ENCODE results near the gene JUP. TPM values are rescaled to one million over a fixed set of nuclear protein-coding genes. Genes with fewer than 3 reads are reported as not detected.

The JUP gene
- total RNA-seq, 2 donors from 2014 or later, result 0.63 to 1.4 TPM

DNA sequence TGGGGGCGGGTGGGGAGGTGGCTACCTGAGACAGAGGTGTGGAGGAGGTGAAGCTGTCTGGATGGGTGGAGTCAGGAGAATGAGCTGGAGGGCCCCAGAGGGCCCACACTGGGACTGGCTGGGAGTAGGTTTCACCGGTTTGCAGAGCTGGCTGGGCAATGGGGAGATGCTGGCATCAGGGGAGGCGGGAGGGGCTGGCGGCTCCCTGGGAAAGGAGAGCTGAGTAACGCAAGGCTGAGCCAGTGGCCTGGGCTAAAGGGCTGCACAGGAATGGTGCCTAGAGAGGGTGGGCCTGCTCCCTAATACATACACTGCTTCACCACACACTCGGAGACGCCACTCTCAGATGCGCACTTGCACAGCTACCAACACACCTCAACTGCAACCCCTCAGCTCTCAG is 12.9 kb upstream of the JUP start:
- H3K36me3 Mint-ChIP-seq (ENCODE audit: low read depth), result peaks cover 2% of the 10 kb centered on the region
- H3K27ac Mint-ChIP-seq, result no peak overlapping the region
- H3K4me1 Mint-ChIP-seq, result peaks cover 4% of the 10 kb centered on the region
- H3K4me3 Mint-ChIP-seq, result no peak overlapping the region
- no peaks in the 10 kb centered on the region for H3K9me3 ChIP-seq (ENCODE audit: control insufficient read depth, low read length, poor library complexity, severe bottlenecking)
- no peak for ATAC-seq
- H3K27me3 Mint-ChIP-seq, result no peaks in the 10 kb centered on the region
- no peak for DNase-seq

DNA sequence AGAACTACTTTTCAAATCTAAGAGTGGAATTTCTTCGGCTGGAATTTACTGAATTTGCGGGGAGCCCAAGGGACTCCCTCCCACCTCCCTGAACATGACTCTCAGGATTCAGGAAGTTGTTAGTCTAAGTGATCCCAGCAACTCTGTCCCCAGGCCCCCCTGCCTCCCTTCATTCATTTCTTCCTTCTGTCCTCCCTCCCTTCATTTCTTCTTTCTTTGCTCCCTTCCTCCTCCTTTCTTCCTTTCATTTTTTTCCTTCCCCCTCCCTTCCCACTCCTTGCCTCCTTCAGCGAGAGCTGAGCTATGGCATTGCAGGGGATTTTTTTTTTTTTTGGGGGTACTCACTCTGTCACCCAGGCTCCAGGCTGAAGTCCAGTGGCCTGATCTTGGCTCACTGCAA is 10.9 kb upstream of the JUP start:
- ATAC-seq (no peak), DNase-seq (no peak)
- H3K9me3 ChIP-seq (ENCODE audit: control insufficient read depth, low read length, poor library complexity, severe bottlenecking), result no peaks in the 10 kb centered on the region
- Mint-ChIP-seq H3K27ac (no peak overlapping the region), H3K27me3 (no peaks in the 10 kb centered on the region), H3K36me3 (ENCODE audit: low read depth) (peaks cover 2% of the 10 kb centered on the region), H3K4me3 (no peak overlapping the region), H3K4me1 (peaks cover 4% of the 10 kb centered on the region)

DNA sequence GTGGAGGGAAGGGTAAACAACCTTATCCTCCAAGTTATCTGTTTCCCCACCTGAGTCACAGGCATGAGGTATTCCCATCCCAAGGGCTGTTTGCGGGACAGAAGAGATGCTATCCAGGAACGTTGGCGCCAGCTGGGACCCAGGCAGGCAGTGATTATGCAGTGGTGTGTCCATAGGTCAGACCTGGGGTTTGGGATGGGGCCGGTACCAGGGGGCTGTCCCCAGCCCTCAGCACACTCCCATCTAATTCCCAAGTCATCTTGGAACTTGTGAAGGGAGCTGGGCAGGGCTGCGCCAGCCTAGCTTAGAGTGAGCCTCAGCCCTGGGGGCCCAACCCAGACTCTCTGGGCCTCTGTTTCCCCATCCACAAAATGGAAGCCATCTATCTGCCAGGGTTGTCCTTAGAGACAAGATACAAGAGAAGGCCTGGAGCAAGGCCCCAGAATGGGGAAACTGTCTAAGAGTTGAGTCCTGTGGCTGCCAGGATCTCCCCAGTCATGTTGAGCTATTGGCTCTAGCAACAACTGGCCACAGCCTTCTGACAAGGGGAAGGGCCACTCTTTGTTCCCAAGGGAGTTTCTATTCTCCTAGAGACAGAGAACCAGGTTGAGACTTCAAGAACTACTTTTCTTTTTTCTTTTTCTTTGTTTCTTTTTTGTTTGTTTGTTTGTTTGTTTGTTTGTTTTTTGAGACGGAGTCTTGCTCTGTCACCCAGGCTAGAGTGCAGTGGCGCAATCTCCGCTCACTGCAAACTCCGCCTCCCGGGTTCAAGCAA is 9.8 kb upstream of the JUP start:
- DNase-seq (no peak), ATAC-seq (no peak)
- Mint-ChIP-seq H3K27me3 (no peaks in the 10 kb centered on the region), H3K4me3 (no peak overlapping the region), H3K4me1 (no peaks in the 10 kb centered on the region), H3K36me3 (ENCODE audit: low read depth) (no peaks in the 10 kb centered on the region), H3K27ac (no peak overlapping the region)
- no peaks in the 10 kb centered on the region for H3K9me3 ChIP-seq (ENCODE audit: control insufficient read depth, low read length, poor library complexity, severe bottlenecking)

DNA sequence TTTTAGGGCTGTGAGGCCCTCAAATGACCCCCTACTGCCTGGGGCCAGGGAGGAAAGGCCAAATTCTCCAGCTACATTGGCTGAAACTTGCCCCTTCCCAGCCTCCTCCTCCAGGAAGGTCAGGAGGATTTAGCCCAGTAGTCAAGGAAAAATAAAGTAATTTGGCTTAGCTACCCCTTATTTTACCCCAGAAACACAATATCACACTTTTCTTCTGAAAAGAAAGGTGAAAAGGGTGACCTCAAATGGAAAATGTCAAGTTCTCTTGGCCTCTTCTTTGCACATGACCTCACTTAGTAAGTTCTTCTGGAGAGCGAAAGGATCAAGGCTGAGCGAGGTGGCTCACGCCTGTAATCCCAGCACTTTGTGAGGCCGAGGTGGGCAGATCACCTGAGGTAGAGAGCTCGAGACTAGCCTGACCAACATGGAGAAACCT is 8.0 kb upstream of the JUP start:
- no peaks in the 10 kb centered on the region for H3K36me3 Mint-ChIP-seq (ENCODE audit: low read depth)
- no peaks in the 10 kb centered on the region for H3K27me3 Mint-ChIP-seq
- ATAC-seq (no peak), DNase-seq (no peak)
- H3K9me3 ChIP-seq (ENCODE audit: control insufficient read depth, low read length, poor library complexity, severe bottlenecking), result no peaks in the 10 kb centered on the region
- H3K4me1 Mint-ChIP-seq, result peaks cover 5% of the 10 kb centered on the region
- H3K27ac Mint-ChIP-seq, result no peak overlapping the region
- no peak overlapping the region for H3K4me3 Mint-ChIP-seq

DNA sequence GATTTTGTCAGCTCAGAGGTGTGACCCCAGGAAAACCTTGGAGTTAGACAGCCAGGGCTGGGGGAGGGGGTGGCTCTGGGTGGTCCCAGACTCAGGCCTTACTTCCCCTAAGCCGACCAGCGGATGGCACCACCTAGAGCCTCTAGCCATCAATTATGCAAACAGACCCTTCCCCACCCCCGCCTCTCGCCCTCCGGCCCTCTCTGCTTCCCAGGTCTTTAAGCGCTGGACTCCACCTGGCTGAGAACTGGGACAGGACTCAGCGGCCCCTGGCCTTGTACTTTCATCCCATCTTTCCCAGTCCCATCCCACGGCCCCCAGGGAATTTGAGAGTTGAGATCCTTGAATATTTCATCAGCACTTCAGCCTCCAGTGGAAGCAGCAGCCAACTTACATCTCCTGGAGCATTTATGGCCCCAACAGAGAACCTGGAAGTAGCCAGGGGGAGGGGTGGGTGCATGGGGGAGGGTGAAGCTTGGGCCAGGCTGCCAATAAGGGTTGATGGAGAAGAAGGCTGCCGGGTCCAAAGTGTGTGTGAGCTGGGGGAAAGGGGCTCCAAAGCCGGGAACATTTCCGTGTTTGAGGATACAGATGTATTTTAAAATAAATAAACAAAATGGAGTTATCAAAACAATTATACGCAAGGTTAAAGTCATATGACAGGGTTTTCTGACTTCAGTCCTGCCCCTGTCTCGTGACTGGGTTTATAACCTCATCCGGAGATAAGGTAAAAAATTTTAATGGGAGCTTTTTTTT is 7.5 kb upstream of the JUP start:
- Mint-ChIP-seq H3K4me1 (peaks cover 5% of the 10 kb centered on the region), H3K36me3 (ENCODE audit: low read depth) (no peaks in the 10 kb centered on the region), H3K4me3 (no peak overlapping the region)

DNA sequence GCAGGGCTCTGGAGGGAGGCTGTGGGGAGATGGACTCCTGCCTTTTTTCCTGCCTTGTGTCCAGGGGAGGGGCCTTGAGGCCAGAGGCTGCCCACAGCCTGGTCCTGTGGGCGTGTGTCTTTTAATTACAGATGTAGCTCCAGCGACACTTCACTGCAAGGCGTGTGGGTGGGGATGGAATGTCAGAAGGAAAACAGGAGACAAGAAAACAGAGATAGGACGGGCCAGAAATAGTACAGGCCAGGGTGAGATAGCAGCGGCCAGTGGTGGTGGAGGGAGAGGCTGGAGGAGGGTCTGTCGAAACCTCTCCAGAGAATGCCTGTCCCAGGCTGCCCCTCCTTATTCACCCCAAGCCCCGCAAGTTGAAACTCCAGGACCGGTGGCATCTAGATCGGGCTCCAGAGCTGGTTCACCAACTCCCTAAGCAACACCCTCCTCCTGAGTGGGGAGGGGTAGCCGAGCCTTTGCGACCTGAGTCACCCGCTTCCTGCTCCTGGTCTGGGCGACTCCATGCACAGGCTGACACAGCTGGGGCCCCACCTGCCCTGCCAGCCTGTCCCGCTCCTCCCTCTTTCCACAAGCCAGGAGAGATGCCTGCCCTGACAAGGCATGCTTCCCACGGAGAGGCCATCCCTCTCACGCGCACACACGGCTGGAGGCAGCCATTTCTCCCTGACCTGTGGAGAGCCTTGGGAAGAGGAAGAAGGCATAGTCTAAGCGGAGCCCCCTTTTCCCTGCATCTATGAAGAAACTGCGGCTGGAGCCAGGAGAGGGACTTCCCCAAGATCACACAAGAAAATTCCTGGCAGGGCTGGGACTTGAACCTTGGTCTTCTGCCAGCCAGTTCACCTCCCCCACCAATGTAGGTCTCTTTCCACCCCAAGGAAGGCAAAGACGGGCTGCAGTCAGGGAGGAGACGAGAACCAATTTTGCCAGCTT is 6.6 kb upstream of the JUP start:
- no peak overlapping the region for H3K27ac Mint-ChIP-seq
- H3K4me3 Mint-ChIP-seq, result no peak overlapping the region
- no peaks in the 10 kb centered on the region for H3K27me3 Mint-ChIP-seq
- ATAC-seq (no peak), DNase-seq (no peak)
- H3K9me3 ChIP-seq (ENCODE audit: control insufficient read depth, low read length, poor library complexity, severe bottlenecking), result no peaks in the 10 kb centered on the region
- H3K4me1 Mint-ChIP-seq, result peaks cover 7% of the 10 kb centered on the region
- no peaks in the 10 kb centered on the region for H3K36me3 Mint-ChIP-seq (ENCODE audit: low read depth)

More for the DNA sequence above, 7.5 kb upstream of the JUP start:
- ATAC-seq, result no peak
- H3K9me3 ChIP-seq (ENCODE audit: control insufficient read depth, low read length, poor library complexity, severe bottlenecking), result no peaks in the 10 kb centered on the region
- Mint-ChIP-seq H3K27ac (no peak overlapping the region), H3K27me3 (no peaks in the 10 kb centered on the region)
- DNase-seq, result no peak

DNA sequence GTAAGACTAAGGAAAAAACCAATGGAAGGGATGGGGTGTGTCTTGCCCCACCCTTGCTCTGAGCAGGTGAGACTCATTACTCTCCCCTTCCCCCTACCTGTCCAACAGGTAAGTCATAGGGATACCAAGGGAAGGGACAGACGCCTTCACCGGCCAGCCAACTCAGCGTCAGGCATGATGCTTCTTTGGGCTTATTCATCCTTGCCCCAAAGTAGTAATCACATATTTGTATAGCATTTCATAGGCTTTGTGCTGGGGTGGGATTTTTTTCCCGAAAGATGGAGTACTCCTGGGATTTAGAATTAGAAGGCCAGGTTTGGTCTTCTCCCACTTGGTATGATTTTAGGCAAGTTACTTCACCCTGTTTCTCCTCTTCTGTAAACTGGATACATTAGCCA is 509 bp upstream of the JUP start:
- Mint-ChIP-seq H3K27ac (peak overlapping the region; percentile 16), H3K27me3 (peaks cover 19% of the 10 kb centered on the region)

DNA sequence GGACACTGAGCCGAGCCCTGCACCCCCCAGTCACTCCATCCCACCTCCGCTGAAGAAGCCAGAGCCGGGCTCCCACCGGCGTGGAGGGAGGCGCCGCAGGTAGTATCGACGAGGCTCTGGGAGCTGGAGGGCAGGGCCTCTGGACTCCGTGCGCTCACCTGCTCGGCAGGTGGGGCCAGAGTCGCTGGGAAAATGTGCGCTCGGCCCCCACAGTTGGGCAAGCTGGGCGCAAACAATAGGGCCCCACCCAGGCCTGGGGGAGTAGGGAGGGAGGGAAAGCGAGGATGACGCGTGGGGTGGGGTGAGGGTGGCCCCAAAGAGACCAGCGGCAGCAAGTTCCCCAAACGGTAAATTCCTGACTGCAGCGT is 668 bp downstream of the JUP start:
- Mint-ChIP-seq H3K4me1 (peaks cover 16% of the 10 kb centered on the region), H3K27me3 (peaks cover 25% of the 10 kb centered on the region)

More for the DNA sequence above, 509 bp upstream of the JUP start:
- Mint-ChIP-seq H3K4me3 (peak overlapping the region; percentile 71), H3K4me1 (peaks cover 16% of the 10 kb centered on the region), H3K36me3 (ENCODE audit: low read depth) (no peaks in the 10 kb centered on the region)
- DNase-seq (no peak), ATAC-seq (no peak)
- H3K9me3 ChIP-seq (ENCODE audit: control insufficient read depth, low read length, poor library complexity, severe bottlenecking), result no peaks in the 10 kb centered on the region

DNA sequence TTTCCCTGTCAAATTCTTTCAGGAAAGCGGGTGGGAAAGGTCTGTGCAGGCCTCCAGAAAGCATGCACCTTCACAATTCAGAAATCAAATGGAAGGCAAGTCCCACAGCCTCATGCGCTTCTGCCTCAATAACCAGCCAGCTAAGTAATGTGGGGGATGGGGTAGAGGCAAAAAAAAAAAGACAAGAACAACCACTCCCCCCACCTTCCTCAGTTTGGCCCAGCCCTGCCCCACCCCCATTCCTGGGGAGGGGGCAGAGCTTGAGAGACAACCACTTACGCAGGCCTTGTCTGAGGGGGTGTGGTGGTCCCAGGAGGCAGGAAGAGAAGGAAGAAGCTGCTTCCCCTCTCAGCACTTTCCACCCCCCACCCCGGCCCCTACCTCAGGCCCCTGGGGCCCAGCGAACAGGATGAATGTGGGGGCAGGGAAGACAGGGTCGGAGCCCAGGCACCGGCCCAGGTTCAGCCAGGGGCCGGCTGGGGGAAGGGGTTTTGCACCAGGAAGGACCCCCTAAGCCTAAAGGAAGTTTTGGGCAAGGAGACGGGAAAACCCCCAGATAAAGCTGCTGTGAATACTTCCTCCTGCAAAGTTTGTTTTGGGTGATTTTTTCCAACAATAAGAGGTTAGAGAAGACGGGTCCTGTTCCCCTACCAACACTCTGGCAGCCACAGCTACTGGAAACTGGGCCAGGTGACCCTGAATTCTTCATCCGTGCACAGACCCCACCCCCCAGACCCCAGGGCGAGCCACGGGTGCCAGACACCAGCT is 1.2 kb downstream of the JUP start:
- Mint-ChIP-seq H3K27ac (no peak overlapping the region), H3K4me3 (peak overlapping the region; percentile 71), H3K36me3 (ENCODE audit: low read depth) (peaks cover 2% of the 10 kb centered on the region), H3K27me3 (peaks cover 31% of the 10 kb centered on the region), H3K4me1 (peaks cover 13% of the 10 kb centered on the region)
- no peak for DNase-seq
- no peak for ATAC-seq
- no peaks in the 10 kb centered on the region for H3K9me3 ChIP-seq (ENCODE audit: control insufficient read depth, low read length, poor library complexity, severe bottlenecking)

More for the DNA sequence above, 668 bp downstream of the JUP start:
- H3K27ac Mint-ChIP-seq, result no peak overlapping the region
- no peaks in the 10 kb centered on the region for H3K36me3 Mint-ChIP-seq (ENCODE audit: low read depth)
- no peaks in the 10 kb centered on the region for H3K9me3 ChIP-seq (ENCODE audit: control insufficient read depth, low read length, poor library complexity, severe bottlenecking)
- ATAC-seq, result no peak
- H3K4me3 Mint-ChIP-seq, result peak overlapping the region; percentile 71
- DNase-seq, result no peak

DNA sequence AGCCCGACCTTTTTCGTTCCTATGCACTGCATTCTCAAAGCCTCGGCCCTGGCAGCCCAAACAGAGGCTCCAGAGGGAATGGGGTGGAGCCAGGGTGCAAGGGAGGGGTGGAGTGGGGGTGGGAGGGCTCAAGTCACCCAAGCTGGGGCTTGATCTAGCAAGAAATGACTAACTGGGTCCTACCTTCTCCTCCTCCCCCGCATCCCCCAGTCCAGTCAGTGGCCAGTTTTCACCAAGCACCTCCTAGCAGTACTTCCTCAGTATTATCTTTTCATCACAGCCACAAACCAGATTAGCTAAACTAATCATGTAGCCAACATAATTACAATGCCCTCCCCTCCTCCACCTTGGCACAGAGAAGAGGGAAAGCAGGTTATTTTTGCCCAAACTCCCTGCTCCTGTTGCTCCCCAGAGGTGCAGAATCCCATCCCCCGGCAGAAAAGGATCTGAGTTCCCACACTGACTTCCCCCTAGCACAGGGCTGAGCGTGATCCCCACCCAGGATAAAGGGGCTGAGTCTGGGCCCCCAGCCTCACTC is 2.2 kb downstream of the JUP start:
- DNase-seq (no peak), ATAC-seq (no peak)
- peak overlapping the region; percentile 41 for H3K4me3 Mint-ChIP-seq

DNA sequence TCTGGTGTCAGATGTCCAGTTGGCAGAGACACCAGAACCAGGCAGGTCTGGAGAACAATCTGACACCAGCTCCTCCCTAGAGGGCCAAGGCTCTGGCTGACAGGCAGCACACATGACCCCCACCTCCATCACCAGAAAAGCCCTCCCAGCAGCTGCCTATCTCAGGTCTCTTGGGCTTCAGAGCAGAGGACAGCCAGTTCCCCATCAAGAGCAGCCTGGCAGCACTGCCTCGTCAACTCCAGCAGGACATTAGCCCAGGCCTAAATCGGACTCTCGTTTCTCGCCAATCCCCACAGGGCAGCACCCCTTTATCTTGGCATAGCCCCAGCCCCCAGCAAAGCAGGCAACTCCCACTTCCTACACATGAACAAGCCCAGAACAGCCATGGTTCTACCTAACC is 4.4 kb downstream of the JUP start:
- no peaks in the 10 kb centered on the region for H3K9me3 ChIP-seq (ENCODE audit: control insufficient read depth, low read length, poor library complexity, severe bottlenecking)
- H3K27me3 Mint-ChIP-seq, result peaks cover 32% of the 10 kb centered on the region
- peaks cover 6% of the 10 kb centered on the region for H3K4me1 Mint-ChIP-seq
- H3K4me3 Mint-ChIP-seq, result no peak overlapping the region
- DNase-seq (no peak), ATAC-seq (no peak)
- peaks cover 2% of the 10 kb centered on the region for H3K36me3 Mint-ChIP-seq (ENCODE audit: low read depth)
- no peak overlapping the region for H3K27ac Mint-ChIP-seq

More for the DNA sequence above, 2.2 kb downstream of the JUP start:
- Mint-ChIP-seq H3K27me3 (peaks cover 32% of the 10 kb centered on the region), H3K36me3 (ENCODE audit: low read depth) (peaks cover 2% of the 10 kb centered on the region), H3K4me1 (peaks cover 11% of the 10 kb centered on the region), H3K27ac (no peak overlapping the region)
- no peaks in the 10 kb centered on the region for H3K9me3 ChIP-seq (ENCODE audit: control insufficient read depth, low read length, poor library complexity, severe bottlenecking)

DNA sequence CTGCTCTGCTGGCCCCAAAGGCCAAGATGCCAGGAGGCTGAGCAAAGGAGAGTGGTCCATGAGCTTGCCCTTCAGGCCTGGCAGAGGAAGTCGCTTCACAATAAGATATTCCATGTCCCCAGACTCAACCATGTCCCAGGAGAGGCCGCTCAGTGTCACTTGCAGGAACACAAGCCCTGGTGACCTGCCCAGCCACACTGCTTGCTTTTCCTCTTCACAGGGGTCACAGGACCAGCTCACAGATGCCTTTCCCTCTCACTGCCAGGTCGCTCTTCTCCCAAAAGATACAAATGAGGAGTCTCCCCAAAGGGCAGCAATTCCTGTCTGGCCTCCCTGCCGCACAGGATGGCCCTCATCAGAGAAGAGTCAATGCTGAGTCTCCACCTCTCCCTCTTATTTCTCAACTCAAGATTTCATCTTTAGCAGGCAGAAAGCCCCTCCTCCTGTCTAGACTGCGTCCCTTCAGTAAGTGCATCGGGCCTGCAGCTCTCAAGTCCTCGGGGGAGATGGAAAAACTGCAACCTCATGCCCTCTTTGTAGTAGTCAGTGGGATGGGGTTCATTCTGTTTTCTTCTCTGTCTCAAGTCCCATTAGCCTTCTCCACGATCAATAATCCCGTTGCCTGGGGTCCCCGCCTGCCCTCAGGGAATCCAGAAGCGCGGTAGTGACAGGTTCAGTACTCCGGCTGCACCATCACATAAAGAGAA is 5.0 kb downstream of the JUP start:
- H3K27me3 Mint-ChIP-seq, result peaks cover 32% of the 10 kb centered on the region
- DNase-seq, result no peak
- peaks cover 3% of the 10 kb centered on the region for H3K4me1 Mint-ChIP-seq
- H3K27ac Mint-ChIP-seq, result no peak overlapping the region
- no peak for ATAC-seq
- H3K9me3 ChIP-seq (ENCODE audit: control insufficient read depth, low read length, poor library complexity, severe bottlenecking), result no peaks in the 10 kb centered on the region
- no peak overlapping the region for H3K4me3 Mint-ChIP-seq
- H3K36me3 Mint-ChIP-seq (ENCODE audit: low read depth), result peaks cover 2% of the 10 kb centered on the region

All from T-helper 17 cell (primary cell).